GM19099 (cell line): ENCODE measurements around the gene TRPC4.

Experiments used
- POLR2A ChIP-seq: IDR thresholded peaks from 3 replicates; pipeline ENCODE4 v1.6.1; 2011; ENCODE audit warnings: low read depth; ENCODE audit not compliant: insufficient read length; ENCODE audit errors: extremely low read depth

The TRPC4 gene

DNA sequence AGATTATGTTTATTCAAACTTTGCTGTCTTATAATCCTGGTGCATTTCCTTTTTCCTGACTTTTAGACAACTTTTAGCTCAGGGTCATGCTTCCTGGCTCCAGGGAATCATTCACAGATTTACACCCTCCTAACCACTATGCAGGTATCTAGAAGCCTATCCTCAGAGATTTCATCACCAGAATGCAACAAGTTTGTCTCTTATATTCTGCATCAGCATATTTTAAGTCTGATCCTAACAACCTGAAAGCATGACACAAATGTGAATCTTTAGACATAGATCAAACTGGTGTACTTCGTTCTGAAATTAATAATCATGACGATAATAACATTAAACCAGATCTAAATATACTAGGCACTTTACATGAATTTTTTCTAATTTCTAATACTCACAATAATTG is 100.0 kb downstream of the TRPC4 start:
- TF ChIP-seq POLR2A, result no peak

DNA sequence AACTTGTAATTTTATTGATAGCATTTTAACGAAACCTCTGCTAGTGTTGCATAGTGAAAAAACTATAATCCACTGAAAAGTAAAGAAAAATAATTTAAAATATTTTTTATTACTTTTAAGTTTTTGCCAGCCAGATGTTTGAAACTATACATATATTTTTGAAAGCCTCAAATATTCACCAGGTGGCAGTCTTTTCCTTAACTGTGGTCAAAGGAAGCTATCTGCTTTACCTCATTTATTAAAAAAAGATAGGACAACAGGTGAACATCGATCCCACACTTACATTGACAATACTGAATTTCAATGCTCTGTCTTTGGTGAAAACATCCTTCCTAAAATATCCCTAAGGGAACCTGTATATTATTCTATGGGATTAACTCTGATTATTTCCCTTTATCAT is 100.5 kb downstream of the TRPC4 start:
- TF ChIP-seq POLR2A, result no peak

DNA sequence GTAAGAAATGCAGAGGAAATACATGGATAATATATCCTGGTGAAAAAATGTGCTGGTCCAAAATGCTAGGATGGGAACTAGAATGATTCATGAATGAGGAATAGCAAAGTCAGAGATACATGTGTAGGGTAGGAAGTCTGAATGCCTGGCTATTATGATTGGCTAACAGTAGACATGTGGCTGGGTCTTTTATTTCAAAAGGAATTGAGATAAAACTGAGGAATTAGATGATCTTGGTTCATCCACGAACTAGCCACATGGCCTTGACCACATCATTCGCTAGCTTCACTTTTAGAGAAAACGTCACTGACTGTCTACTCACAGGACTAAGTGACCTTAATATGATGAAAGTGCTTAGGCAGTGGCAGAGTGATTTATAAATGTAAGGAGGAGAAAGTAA is 103.1 kb downstream of the TRPC4 start:
- no peak for TF ChIP-seq POLR2A

DNA sequence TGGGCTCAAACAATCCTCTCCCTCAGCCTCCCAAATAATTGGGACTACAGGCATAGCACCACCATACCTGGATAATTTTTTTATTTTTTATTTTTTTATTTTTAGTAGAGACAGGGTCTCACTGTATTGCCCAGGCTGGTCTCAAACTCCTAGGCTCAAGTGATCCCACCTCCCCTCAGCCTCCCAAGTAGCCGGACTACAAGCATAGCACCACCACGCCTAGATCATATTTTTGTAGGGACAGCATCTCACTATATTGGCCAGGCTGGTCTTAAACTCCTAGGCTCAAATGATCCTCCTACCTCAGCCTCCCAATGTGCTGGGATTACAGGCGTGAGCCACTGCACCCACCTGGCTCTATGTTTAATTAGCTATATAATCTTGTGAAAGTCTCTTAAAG is 114.2 kb downstream of the TRPC4 start:
- no peak for TF ChIP-seq POLR2A

DNA sequence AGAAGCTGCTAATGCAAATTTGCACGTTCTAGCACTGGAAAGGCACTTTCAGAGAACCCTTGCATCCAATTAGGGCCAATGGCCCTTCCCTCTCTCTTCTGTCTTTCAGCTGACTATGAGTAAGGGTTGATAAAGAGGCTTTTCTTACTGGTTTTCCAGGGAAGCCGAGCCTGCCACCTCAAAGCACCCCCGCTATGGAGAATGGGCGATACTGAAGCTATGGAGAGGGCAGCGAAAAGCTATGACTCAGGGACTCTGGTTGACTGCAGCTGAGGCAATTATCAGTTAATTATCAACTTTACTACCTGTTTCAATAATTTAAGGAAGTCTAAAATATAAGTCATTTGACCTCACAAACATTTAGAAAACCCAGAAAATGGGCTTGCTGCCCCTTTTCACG is 115.8 kb downstream of the TRPC4 start:
- no peak for TF ChIP-seq POLR2A

DNA sequence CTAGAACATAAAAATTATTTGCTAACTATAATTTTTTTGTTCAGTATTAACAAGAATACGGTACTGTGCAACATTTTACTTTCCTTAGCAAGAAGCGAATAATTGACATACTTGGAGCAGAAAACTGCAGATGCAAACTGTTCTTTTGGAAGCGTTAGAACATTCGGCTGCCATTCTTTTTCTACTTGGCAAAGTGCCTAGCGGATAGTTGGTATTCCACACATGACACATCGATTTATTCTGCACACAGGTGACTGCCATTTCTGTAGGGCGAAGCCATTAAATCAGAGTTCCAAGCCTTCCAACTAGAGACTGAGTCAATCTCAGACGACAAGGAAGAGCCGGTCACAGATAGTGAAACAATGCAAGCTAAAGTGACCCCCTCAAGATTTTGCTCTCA is 117.4 kb downstream of the TRPC4 start:
- TF ChIP-seq POLR2A, result no peak

DNA sequence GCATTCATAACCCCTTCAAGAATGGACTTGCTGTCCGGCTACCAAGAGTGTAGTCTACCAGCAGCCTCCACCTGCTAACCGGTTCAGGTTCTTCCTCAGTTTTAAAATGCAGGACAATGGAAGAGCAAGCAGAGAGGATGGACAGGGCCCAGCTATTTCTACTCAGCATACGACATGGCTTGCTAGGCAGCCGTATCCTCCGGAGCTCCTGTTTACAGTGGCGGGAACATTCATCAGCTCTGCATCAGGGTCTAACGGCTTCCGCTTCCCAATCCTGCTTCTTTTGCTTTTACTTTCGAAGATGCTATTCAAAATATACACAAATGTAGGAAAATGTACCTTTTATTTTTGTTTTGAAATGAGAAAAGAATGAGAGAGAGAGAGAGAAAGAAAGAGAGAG is 118.5 kb downstream of the TRPC4 start:
- TF ChIP-seq POLR2A, result no peak

DNA sequence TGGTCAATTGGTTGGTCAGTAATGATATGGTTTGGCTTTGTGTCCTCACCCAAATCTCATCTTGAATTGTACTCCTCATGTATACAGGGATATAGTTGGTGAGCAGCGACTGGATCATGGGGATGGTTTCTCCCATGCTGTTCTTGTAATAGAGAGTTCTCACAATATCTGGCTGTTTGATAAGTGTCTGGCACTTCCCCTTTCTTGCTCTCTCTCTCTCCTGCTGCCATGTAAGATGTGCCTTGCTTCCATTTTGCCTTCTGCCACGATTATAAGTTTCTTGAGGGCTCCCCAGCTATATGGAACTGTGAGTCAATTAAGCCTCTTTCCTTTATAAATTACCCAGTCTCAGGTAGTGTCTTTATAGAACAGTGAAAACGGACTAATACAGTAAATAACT is 120.7 kb downstream of the TRPC4 start:
- no peak for TF ChIP-seq POLR2A

DNA sequence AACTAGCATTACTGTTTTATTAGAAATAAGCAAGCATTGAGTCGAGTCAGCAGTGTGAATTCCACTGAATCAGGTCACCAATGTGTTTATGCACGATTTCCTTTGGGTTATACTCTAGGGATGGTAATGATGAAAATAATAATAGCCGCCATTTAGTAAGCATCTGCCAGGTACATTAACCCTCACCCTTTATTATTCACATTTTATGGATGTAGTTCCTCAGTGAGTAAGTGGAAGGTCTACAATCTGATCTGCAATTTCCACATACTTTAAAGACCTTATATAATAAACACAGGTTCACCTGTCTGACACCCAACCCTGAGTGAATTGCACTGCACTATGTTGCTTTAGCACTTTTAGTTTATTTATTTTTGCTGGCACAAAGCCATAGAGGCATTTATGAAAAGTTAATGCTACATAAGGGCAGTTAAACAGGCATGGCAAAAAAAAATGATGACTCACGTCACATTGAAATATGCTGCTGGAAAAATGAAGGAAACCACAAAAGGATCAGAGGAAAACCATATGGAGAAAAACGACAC is 122.4 kb downstream of the TRPC4 start:
- TF ChIP-seq POLR2A, result no peak

DNA sequence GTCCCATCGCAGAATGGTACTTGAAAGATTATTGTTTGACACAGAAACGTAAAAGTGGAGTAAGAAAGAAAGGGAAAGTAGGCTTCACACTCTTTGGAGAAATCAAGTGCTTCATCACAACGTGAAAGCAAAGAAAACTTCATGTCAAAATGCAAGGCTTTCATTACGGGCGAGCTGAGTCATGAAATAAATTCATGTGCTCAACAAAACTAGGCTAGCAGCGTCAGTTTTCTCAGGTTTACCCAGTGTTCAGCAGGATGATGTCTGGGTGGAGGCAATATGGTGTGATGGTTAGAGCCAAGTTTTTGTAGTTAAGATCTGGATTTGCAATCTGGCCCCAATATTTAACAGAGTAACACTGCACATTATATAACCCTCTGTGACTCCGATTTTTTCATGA is 128.0 kb downstream of the TRPC4 start:
- TF ChIP-seq POLR2A, result no peak

DNA sequence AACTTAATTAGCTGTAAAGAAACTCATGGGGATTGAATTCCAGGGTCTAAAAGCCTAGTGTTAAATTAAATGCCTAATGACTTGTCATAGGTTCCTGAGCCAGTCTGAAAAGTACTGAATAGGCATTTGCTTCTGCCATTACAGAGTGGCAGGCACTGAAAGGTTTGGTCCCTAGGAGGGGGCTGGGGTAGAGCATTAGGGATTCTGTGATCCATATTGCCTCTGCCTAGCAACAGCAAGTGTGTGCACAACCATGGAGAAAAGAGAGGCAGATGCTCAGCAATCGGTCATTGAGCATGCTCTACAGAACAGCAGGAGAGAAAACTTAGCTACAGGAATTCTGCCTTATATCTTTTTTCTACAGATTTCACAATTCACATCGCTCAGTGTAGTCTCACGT is 133.5 kb downstream of the TRPC4 start:
- no peak for TF ChIP-seq POLR2A

DNA sequence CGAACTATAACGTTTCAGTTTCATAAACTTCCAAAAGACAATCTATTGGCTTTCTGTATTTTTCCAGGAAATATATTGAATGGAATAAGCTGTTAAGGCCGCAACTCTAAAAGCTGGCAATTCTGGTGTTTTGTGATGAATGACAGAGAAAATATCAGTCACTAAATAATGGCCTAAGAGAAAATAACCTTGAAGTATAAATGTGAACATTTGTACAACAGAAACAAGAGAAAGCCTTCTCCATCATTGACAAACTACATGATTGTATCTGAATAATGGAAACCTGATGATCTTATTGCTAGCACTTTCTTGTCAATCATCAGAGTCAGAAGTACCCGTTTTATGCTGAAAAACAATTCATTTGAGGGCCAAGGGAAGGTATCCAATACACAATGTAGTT is 134.3 kb downstream of the TRPC4 start:
- no peak for TF ChIP-seq POLR2A

DNA sequence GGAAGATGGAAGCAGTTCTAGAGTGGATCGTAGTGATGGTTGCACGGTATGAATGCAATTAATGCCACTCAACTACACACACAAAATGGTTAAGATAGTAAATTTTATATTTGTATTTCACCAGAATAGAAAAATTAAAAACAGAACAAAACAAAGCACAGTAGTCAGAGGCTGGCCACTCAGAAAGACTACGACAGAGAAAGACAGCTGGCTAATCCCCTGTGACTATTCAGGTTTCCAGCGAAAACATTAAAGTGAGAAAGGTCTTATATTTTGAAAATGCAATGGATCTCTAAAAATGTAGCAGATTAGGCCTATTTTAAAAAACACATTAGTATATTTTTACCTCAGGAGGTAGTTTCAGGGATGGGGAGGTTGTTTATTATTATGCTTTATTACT is 139.7 kb downstream of the TRPC4 start:
- TF ChIP-seq POLR2A, result no peak

DNA sequence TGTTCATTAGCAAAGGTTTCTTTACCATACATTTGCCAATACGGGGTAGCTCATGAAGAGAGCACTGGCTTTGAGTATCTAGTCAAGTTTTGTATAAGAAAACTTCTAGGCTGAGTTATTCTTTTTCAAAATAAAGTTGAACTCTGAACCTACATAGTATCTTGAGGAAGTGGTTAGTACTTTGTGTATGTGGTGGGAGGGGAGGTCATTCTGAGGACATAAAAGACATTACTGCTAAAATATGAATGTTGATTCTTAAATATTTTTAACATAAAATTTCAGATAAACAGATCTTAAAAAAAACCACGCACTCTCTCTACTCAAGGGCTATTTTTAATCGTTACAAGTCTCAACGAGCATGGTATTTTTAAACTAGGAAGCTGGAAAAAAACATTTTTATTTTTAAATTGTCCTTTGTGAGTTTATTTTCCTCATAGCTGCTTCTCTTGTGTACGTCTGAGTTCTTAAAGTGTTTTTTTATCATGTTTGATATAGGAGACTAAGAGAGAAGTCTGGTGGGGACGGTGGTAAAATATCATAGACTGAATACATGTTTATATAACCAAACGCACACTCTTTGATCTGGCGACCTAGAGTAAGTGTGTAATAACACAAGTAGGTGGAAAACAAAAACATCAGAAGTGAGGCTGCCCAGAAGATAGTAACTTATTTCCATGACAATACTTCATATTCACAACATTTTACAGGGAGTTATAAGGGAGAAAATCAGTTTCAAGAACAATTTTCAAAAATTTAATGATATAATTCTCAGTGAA is 153.0 kb downstream of the TRPC4 start:
- no peak for TF ChIP-seq POLR2A

DNA sequence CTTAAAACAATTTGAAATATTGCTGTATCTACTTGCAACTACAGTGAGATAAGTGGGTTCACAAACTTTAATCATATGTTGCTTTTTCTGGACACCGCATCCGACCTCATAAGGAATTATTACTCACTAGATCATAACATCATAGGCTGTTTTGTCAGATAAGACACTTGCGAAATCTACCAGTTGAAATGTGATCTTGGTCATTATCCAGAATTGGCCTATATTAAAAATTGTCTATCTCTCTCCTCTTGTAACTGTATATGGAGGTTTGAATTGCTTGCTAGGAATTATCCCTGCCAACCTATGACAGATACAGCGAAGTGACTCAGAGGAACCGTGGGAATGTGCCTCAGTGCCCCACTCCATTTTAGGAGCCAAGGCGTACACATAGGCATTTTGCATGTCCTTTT is 154.0 kb downstream of the TRPC4 start:
- no peak for TF ChIP-seq POLR2A

DNA sequence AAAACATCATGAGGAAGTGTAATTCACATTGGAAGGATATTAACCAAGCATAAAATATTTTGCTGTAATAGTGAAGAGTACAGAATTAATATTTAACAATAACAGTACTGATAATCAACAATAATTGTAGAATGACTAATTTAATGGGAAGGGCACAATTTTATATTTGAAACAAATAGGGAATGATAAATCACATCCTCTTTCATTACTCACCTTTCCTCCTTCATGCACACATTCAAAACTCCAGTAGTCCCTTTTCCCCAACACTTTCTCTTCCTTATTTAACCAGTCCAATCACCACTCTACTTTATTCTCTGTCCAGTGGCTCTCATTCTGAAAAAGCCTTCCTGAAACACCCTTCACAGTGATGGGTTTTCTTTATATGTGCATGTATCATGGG is 160.3 kb downstream of the TRPC4 start:
- TF ChIP-seq POLR2A, result no peak

DNA sequence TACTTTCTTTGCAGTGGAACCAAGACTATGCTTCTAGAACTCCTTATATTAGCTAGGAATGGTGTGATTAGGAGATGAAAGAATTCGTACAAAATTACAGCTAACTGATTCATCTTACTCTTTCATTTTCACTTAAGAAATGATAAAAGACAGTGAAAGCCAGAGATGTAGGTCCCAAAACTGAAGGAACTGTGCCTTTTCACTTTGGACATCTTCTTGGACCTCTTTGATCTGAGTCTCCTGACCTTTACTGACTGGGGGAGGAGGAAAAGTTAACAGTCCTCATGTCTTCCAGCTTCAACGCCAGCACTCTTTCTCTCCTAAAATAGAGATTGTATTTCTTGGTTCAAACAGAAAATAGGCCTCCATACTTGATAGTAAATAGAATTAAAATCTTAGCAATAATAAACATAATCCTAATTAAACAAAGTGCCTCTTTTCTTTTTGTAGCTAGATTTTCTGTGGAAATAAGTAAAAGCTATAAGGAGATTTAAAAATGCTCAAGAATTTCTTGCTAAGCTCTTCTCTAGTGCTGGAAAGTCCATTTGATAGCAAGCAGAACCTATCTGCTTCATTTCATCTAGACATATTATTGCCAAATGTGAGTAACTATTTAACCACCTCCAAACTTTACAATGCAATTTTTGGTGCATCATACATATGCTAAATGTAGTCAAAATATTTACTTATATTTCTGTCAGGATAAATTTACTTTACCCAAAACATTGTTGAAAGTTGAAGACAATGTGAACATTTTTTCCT is 161.7 kb downstream of the TRPC4 start:
- no peak for TF ChIP-seq POLR2A

DNA sequence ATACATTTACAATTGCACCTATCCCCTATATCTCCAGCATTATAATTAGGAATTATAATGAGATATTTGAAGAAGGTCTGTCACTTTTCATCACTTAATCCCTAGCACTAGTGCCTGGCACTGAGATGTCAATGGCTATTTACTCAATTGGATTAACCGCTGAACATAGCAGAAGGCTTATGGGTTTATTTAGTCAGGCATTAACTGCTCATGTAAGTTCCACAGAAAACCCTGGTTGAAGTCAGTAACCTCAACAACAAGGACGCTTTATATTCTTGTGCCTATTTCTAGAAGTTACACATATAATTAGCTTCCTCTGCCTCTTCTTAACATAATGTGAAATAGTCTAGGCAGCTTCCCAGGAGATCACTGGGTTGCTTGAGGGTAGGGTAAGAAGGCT is 163.5 kb downstream of the TRPC4 start:
- TF ChIP-seq POLR2A, result no peak
